ENCODE data around the gene FOXE1.

- TF ChIP-seq CTCF (conservative IDR thresholded peaks at IDR 0.05; ENCODE audit: low read length) (no peak), EZH2phosphoT487 (IDR thresholded peaks at IDR 0.05; ENCODE audit: borderline replicate concordance) (no peak)
Measured at GRCh38 chr9:97831843-97832636, 21.0 kb upstream of the FOXE1 start.
